Tongue (tissue), 2 donors: ENCODE data around the gene WNT9B. TPM values are rescaled to one million over a fixed set of nuclear protein-coding genes. Genes with fewer than 3 reads are reported as not detected.

ENCODE experiments used
- DNase-seq: peaks from one replicate; pipeline ENCODE4 v3.0.0-alpha.2; 2015
- total RNA-seq: library from RNA; depleted of rRNA; stranded (reverse); fragments of >200 nt; gene quantifications from one replicate; pipeline ENCODE4 v1.2.3, GENCODE V29; 2014

WNT9B gene
- total RNA-seq, 1 donor from 2014 or later, result not detected

- no peak for DNase-seq
Measured at GRCh38 chr17:46884552-46884951, 33.2 kb downstream of the WNT9B start.

GRCh38 chr17:46885415-46886309 lies 34.3 kb downstream of the WNT9B start:
- no peak for DNase-seq

DNA sequence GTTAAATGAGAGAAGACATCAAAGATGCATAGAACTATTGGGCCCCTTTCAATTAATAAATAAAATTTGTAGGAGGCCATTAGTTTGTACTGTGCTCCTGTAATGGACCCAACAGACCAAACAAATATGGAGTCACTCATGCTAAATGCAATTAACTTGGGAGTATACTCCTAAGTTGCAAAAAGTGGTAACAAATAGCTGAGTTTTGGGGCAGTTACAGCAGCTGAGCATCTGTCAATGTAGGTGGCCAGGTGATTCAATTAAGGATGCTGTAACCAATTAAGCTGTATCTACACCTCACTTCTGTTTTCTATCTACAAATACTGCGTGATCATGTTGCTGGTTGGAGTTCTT lies 34.9 kb downstream of the WNT9B start:
- no peak for DNase-seq

- no peak for DNase-seq
Measured at GRCh38 chr17:46887717-46888116, 36.3 kb downstream of the WNT9B start.

- DNase-seq, result no peak
Measured at GRCh38 chr17:46888727-46889126, 37.3 kb downstream of the WNT9B start.

DNA sequence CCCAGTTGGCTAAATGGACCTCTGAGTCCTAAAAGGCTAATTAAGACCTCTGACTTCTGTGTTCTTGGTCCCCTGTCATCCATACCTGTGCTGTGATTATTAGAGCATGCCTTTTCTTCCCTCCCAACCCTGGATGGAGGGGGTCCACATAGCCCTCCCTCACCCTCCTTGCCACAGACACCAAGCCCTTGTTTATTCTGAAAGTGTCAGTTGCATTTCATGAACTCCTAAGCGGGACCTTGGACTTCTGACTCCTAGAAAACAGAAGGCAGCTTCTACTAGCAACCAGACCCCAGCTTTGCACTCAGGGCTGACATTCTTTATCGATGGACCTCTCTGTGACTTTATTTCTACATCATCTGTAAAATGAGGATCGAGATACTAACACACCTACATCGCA lies 38.1 kb downstream of the WNT9B start:
- no peak for DNase-seq

DNA sequence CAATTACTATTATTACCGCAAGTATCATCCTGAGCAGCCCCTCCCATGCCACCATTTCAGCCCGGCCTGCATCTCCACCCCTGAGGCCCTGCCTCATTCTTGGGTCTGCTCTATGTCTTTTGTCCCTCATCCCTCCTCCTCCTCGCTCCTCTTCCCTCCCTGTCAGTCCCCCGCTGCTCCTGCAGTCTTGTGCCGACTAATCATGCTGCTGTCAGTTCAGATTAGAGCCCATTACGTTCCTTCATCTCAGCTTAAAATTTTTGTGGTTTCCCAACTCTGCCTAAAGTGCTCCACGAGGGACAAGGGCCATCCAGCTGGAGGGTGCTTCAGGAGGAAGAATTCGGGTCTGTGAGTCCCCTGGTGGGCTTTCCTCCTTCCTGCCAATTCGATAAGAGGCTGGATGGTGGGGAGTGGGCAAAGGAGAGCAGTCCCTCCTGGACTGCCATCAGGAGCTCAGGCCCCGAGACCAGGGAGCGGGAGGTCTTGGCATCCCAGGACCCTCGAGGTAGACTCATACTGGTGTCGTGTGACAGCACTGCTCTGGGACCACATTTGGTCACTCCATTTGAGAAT lies 38.7 kb downstream of the WNT9B start:
- no peak for DNase-seq

GRCh38 chr17:46890638-46891037 lies 39.3 kb downstream of the WNT9B start:
- no peak for DNase-seq

DNA sequence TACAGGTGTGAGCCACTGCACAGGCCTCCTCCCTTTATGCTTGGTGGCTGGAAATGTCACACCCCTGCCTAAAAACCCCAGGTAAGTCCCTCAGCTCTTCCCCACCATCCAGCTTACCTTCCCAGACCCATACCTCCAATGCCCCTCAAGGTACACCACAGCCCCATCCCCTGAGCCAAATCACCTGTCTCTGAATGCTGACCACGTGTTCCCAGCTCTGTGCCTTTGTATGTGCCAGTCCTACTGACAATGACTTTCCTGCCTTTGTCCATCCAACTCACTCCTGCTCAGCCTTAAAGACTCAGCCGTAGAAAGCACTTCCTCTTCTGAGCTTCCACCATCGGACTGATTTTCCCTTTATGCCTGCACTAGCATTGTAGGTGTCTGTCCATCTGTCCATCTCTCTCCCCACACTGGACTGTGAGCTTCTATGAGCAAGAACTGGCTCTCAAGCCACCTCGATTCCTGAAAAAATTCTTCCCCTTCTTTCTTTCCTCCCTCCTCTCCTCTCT lies 40.9 kb downstream of the WNT9B start:
- no peak for DNase-seq

GRCh38 chr17:46894024-46894423 lies 42.6 kb downstream of the WNT9B start:
- DNase-seq, result no peak

- no peak for DNase-seq
Measured at GRCh38 chr17:46894476-46895151, 43.2 kb downstream of the WNT9B start.

DNA sequence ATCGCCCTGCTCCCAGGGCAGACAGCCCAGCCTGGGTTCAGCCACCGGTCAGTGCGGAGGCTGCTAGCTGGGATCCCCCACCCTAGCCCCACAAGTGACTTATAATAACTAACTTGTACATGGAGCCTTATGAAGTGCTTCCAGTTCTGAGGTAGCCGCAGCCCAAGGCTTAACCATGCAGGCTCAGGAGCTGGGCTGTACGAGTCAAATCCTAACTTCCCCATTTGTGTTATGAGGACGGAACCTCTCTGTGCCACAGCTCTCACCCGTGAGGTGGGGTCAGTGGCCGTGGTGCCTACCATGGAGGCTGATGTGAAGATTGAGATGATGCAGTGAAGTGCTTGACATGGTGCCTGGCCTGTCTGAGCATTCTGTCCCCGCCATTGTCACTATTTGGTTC lies 43.8 kb downstream of the WNT9B start:
- no peak for DNase-seq

DNA sequence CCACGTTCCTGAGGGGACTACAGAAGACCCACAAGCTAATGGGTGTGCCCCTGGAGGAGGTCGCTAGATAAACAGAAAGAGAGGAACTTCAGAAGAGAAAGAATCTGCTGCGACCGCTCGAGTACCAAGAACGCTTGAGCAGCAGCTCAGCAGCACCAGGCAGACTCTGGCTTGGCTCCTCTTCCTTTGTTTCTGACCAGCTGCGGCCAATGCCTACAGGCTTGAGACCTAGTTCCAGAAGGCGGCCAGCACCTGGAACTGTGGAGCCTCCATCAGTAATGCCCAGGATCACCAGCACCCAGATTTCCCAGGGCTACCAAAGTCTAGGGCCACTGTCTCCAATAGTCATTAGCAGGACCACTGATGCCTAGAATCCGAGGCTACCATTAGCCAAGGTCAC lies 45.6 kb downstream of the WNT9B start:
- no peak for DNase-seq

DNA sequence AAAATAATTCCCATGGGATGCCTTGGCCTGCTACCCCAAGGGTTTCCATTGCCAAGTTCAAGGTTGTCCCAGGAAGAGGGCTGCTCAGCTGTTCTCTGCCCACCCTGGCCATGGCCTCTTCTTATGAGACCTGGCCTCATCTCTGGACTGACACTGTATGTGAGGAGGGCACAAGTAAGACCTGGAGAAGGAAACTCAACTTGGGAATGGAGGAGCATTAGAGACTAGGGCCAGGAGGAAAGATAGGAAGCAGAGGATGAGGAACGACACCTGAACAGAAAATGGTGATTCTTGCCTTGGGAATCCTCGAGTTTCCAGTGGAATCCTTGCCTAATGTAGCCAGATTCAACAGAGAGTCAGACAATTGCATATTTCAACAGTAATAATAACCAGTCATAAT lies 47.0 kb downstream of the WNT9B start:
- no peak for DNase-seq

DNA sequence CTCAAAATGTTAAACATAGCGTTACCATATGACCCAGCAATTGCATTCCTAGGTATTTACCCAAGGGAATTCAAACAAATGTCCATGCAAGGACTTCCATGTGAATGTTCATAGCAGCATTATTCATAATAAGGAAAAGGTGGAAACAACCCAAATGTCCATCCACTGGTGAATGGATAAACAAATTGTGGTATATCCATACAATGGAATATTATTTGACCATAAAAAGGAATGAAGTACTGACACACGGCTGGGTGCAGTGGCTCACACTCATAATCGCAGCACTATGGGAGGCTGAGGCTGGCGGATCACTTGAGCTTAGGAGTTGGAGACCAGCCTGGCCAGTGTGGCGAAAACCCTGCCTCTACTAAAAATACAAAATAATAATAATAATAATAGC lies 47.5 kb downstream of the WNT9B start:
- DNase-seq, result no peak

- DNase-seq, result no peak
Measured at GRCh38 chr17:46901291-46901690, 49.9 kb downstream of the WNT9B start.

DNA sequence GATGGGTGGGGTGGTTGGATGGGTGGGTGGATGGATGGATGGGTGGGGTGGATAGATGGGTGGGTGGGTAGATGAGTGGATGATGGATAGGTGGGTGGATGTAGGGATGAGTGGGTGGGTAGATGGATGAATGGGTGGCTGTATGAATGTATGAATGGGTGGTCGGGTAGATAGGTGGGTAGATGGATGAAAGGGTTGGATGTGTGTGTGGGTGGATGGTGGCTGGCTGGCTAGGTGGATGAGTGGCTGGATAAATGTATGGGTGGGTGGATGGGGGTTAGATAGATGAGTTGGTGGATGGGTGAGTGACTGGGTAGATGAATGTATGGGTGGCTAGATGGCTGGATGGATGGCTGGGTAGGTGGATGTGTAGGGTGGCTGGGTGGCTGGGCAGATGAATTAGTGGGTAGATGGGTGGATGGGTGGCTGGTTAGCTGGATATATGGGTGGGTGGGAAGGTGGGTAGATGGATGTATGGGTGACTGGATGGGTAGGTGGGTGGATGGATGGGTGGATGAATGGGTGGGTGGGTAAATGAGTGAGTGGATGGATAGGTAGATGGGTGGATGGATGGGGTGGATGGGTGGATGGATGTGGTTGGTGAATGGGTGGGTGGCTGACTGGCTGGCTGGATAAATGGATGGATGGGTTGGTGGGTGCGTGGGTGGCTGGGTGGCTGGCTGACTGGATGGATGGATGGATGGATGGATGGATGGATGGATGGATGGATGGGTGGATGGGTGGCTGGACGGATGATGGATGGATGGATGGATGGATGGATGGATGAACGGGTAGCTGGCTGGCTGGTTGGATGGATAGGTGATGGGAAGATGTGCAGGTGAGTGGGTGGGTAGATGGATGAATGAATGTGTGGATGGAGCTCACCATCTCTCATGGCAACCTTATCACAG lies 52.6 kb downstream of the WNT9B start:
- DNase-seq, result no peak

GRCh38 chr17:46908068-46908737 lies 56.8 kb downstream of the WNT9B start:
- DNase-seq, result no peak

DNA sequence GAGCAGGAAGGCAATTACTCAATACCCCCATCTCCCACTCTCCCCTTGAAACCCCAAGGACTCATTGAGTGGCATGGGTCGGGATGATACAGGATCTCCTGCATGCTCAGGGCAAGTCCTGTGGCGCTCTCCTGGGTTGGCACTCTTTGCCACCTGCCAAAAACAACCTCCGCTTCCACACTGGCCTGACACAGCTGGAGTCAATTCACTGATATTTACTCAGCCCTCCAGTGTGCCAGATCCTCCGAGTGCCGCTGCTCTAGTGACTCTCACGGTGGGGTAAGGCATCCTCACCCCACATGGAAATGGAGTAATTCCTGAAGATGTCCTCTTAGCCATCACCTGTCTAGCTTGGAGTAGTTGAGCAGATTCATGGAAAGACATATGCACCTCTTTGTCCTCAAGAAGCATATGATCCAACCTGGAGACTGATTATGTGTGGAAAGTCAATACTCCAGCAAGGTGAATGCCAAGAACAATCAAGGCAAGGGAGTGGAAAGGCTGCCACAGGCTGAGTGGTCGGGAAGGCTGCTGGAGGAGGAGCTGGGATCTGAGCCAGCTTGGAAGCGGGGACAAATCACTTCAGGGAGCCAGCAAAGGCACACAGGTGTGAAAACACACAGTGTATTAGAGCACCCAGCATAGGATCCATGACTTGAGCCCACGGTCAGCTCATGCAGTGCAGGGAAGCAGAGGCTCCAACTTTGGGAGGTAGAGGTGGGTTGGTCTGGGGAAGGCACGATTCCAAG lies 59.0 kb downstream of the WNT9B start:
- DNase-seq, result no peak

- DNase-seq, result peak; percentile 13
Measured at GRCh38 chr17:46911311-46911710, 59.9 kb downstream of the WNT9B start.

GRCh38 chr17:46915596-46915995 lies 64.2 kb downstream of the WNT9B start:
- DNase-seq, result no peak
